AG04450 (cell line): ENCODE data around the gene ATN1. TPM values are rescaled to one million over a fixed set of nuclear protein-coding genes. Genes with fewer than 3 reads are reported as not detected.

Source experiments
- CTCF ChIA-PET: fragments of 300-600, 350-600 bp; formaldehyde crosslinking; extraction: SDS; loops from one replicate; lab custom pipeline; 2022; ENCODE audit warnings: antibody characterized with exemption, inconsistent platforms; lab: Charles Lee
- POLR2A ChIA-PET: fragments of 350-600 bp; formaldehyde crosslinking; extraction: SDS; loops from one replicate; lab custom pipeline; 2021; ENCODE audit warnings: antibody characterized with exemption, inconsistent platforms; lab: Yijun Ruan, JAX
- DNase-seq: peaks from one replicate; pipeline ENCODE4 v3.0.0-alpha.2; 2011; ENCODE audit warnings: low read depth, low spot score
- H3K27ac ChIP-seq: one replicate; pipeline ENCODE4 v1.5.1; 2012; ENCODE audit warnings: low read depth, low read length, control low read depth
- H3K27me3 ChIP-seq: one replicate; pipeline ENCODE4 v1.6.0; 2012; ENCODE audit warnings: low read length; ENCODE audit not compliant: control insufficient read depth, insufficient read depth
- H3K4me3 ChIP-seq: 2 replicates; pipeline ENCODE4 v1.5.1; 2011; ENCODE audit warnings: mild to moderate bottlenecking, low read depth, low read length, control low read depth
- H3K9me3 ChIP-seq: 2 replicates; pipeline ENCODE4 v1.5.1; 2012; ENCODE audit warnings: low read length; ENCODE audit not compliant: control insufficient read depth, insufficient read depth
- polyA plus RNA-seq: library from polyadenylated mRNA; depleted of rRNA; stranded (reverse); fragments of >200 nt; gene quantifications from 2 replicates; pipeline ENCODE4 v1.2.3, GENCODE V29; 2011
- TF ChIP-seq, protein P1 (sequence below): IDR thresholded peaks from 2 replicates; pipeline ENCODE4 v1.5.1; 2011; ENCODE audit warnings: low read depth, low read length, control low read depth, inconsistent platforms

Gene ATN1
- polyA plus RNA-seq, 1 experiment: 11.2 TPM

DNA sequence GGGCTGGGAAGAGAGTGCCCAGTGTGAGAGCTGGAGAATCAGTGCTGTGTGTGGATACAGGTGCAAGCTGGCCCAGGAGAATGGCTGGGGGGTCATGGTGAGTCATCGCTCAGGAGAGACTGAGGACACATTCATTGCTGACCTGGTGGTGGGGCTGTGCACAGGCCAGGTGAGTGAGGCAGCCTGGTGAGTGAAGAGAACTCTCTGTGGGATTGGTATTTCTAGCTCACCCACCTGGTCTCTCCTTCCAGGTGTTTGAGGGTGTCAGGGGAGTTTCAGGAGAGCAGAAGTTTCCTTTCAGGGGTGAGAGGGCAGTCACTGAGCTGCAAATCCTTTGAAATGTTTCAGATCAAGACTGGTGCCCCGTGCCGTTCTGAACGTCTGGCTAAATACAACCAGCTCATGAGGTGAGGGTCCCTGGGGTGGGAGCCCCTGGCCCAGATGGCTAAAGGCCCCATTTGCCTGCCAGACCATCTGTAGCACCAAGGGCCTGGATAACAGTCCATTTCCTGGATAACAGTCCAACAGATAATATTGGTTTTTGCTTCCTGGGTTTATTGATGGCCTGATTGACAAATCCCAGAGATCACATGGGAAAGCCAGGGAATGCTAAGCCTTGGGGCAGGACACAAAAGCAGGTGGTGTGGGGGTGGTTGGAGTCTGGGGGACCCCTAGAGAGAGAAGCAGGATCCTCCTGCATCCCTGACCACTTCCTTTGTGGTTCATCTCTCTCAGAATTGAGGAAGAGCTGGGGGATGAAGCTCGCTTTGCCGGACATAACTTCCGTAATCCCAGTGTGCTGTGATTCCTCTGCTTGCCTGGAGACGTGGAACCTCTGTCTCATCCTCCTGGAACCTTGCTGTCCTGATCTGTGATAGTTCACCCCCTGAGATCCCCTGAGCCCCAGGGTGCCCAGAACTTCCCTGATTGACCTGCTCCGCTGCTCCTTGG, 5.5 kb upstream of the ATN1 start:
- no peaks in the 10 kb centered on the region for H3K9me3 ChIP-seq
- CTCF ChIA-PET: interaction anchor here (0.8 to 1.7 kb wide), 4 partner anchors 16 to 53 kb away, joined by 3 to 5 read pairs (median 4); no protein-coding TSS in a partner anchor
- POLR2A ChIA-PET: interaction anchor here (1.1 to 1.7 kb wide), 2 partner anchors 15 to 50 kb away, joined by 3 to 4 read pairs; partner anchors contain the start of gene SPSB2
- no peak for DNase-seq
- H3K4me3 ChIP-seq: no peak overlapping the region
- no peaks in the 10 kb centered on the region for H3K27me3 ChIP-seq
- no peak overlapping the region for H3K27ac ChIP-seq
- TF ChIP-seq, protein P1, sequence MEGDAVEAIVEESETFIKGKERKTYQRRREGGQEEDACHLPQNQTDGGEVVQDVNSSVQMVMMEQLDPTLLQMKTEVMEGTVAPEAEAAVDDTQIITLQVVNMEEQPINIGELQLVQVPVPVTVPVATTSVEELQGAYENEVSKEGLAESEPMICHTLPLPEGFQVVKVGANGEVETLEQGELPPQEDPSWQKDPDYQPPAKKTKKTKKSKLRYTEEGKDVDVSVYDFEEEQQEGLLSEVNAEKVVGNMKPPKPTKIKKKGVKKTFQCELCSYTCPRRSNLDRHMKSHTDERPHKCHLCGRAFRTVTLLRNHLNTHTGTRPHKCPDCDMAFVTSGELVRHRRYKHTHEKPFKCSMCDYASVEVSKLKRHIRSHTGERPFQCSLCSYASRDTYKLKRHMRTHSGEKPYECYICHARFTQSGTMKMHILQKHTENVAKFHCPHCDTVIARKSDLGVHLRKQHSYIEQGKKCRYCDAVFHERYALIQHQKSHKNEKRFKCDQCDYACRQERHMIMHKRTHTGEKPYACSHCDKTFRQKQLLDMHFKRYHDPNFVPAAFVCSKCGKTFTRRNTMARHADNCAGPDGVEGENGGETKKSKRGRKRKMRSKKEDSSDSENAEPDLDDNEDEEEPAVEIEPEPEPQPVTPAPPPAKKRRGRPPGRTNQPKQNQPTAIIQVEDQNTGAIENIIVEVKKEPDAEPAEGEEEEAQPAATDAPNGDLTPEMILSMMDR: no peak

DNA sequence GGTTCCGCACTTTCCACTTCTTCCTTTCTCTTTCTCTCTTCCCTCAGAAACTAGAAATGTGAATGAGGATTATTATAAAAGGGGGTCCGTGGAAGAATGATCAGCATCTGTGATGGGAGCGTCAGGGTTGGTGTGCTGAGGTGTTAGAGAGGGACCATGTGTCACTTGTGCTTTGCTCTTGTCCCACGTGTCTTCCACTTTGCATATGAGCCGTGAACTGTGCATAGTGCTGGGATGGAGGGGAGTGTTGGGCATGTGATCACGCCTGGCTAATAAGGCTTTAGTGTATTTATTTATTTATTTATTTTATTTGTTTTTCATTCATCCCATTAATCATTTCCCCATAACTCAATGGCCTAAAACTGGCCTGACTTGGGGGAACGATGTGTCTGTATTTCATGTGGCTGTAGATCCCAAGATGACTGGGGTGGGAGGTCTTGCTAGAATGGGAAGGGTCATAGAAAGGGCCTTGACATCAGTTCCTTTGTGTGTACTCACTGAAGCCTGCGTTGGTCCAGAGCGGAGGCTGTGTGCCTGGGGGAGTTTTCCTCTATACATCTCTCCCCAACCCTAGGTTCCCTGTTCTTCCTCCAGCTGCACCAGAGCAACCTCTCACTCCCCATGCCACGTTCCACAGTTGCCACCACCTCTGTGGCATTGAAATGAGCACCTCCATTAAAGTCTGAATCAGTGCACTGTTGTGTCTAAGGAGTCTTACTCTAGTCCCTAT, 4.6 kb upstream of the ATN1 start:
- DNase-seq: no peak
- ChIA-PET POLR2A (interaction anchor here (1.1 to 2.8 kb wide), 2 partner anchors 20 to 50 kb away, joined by 3 to 36 read pairs; partner anchors contain the start of genes C12orf57, RNU7-1 and SPSB2), CTCF (interaction anchor here (0.8 to 3.9 kb wide), 8 partner anchors 11 to 221 kb away, joined by 3 to 49 read pairs (median 16); no protein-coding TSS in a partner anchor)
- Histone ChIP-seq H3K27ac (no peak overlapping the region), H3K27me3 (no peaks in the 10 kb centered on the region), H3K4me3 (no peak overlapping the region), H3K9me3 (no peaks in the 10 kb centered on the region)
- TF ChIP-seq, protein P1: no peak

DNA sequence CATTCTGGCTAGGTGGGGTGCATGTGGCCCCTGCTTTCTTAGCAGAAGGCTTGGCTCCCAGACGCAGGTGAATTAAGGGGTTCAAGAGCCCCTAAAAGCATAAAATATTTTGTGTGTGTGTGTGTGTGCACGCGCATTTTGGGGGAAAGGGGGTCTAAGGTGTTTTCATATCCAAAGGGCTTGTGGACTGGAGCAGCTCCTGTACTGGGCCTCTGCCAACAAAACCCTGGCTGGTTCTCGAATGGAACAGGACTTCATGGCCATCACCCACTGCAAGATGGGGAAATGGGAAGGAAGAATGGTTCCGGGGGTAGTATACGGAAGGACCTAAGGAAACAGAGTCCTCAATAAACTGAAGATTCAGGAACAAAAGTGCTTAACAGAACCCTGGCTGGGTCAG, 3.9 kb upstream of the ATN1 start:
- ChIA-PET POLR2A (interaction anchor here (1.1 to 2.8 kb wide), 2 partner anchors 12 to 20 kb away, joined by 5 to 36 read pairs; partner anchors contain the start of genes C12orf57 and RNU7-1), CTCF (interaction anchor here (0.5 to 3.9 kb wide), 25 partner anchors 8 to 390 kb away, joined by 3 to 49 read pairs (median 5); partner anchors contain the start of genes C12orf57, GAPDH, RNU7-1 and SPSB2)
- no peak overlapping the region for H3K4me3 ChIP-seq
- no peak overlapping the region for H3K27ac ChIP-seq
- no peak for DNase-seq
- H3K27me3 ChIP-seq: no peaks in the 10 kb centered on the region
- TF ChIP-seq, protein P1: no peak
- no peaks in the 10 kb centered on the region for H3K9me3 ChIP-seq

DNA sequence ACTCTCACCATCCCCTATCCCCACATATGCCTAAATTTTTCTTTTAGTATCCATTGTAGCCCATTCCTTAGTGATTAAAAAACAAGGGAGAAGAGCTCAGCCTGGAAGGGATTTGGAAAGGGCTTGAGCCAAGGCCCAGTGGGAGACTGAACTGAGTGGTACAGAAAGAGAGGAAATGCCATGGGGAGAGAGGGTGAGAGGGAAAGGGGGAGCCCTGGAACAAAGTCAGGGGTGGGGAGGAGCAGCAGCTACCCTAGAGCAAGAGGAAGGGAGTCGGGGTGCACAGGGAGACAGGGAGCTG, 2.6 kb upstream of the ATN1 start:
- peak overlapping the region; percentile 68; the same call in 1 of the 2 replicates for H3K4me3 ChIP-seq
- TF ChIP-seq, protein P1: no peak
- peak overlapping the region; percentile 90 for H3K27ac ChIP-seq
- POLR2A ChIA-PET: interaction anchor here (0.8 to 3.0 kb wide), 11 partner anchors 10 to 57 kb away, joined by 3 to 36 read pairs (median 4); partner anchors contain the start of genes C12orf57, ENO2, RNU7-1 and SPSB2
- H3K27me3 ChIP-seq: no peaks in the 10 kb centered on the region
- no peaks in the 10 kb centered on the region for H3K9me3 ChIP-seq
- CTCF ChIA-PET: interaction anchor here (0.7 to 3.9 kb wide), 17 partner anchors 9 to 219 kb away, joined by 3 to 49 read pairs (median 8); partner anchors contain the start of genes LRRC23 and SPSB2
- DNase-seq: no peak
